Loucy (cell line): ENCODE measurements around the gene ALG8.
"Not testable (repeated sequence)": the region's sequence is repeated elsewhere in the genome, so short reads cannot be mapped to it uniquely, and the experiment has no call there.

Source experiments
- H2AFZ ChIP-seq: fragments of 200-600 bp; sonication (generic); 2 replicates; pipeline ENCODE4 v1.6.0; 2016; ENCODE audit warnings: antibody characterized with exemption, mild to moderate bottlenecking, low read length, moderate library complexity
- H3F3A ChIP-seq: fragments of 200-600 bp; 2 replicates; pipeline ENCODE4 v1.6.0; 2016; ENCODE audit warnings: antibody characterized with exemption, low read depth, mild to moderate bottlenecking
- H3K27me3 ChIP-seq: fragments of 200-600 bp; sonication (generic); 2 replicates; pipeline ENCODE4 v1.6.1; 2014; ENCODE audit warnings: low read length, mild to moderate bottlenecking; ENCODE audit not compliant: insufficient read depth, poor library complexity, severe bottlenecking
- H3K36me3 ChIP-seq: fragments of 200-600 bp; sonication (generic); 2 replicates; pipeline ENCODE4 v1.6.1; 2016; ENCODE audit warnings: low read length; ENCODE audit not compliant: insufficient read depth
- H3K4me1 ChIP-seq: fragments of 200-600 bp; sonication (generic); 2 replicates; pipeline ENCODE4 v1.5.1; 2014; ENCODE audit warnings: low read length, mild to moderate bottlenecking; ENCODE audit not compliant: insufficient read depth, poor library complexity, severe bottlenecking
- H3K4me2 ChIP-seq: fragments of 200-600 bp; sonication (generic); 2 replicates; pipeline ENCODE4 v1.6.0; 2014; ENCODE audit warnings: antibody characterized with exemption, low read length, low read depth, mild to moderate bottlenecking; ENCODE audit not compliant: poor library complexity, severe bottlenecking
- H3K4me3 ChIP-seq: fragments of 200-600 bp; sonication (generic); 2 replicates; pipeline ENCODE4 v1.5.1; 2014; ENCODE audit warnings: low read length, mild to moderate bottlenecking, mixed read lengths; ENCODE audit not compliant: poor library complexity, severe bottlenecking
- H3K79me2 ChIP-seq: fragments of 200-600 bp; sonication (generic); 2 replicates; pipeline ENCODE4 v1.6.1; 2014; ENCODE audit warnings: low read length; ENCODE audit not compliant: insufficient read depth
- H3K9ac ChIP-seq: fragments of 200-600 bp; sonication (generic); 2 replicates; pipeline ENCODE4 v1.6.0; 2014; ENCODE audit warnings: mild to moderate bottlenecking, low read depth, low read length, moderate library complexity; ENCODE audit not compliant: poor library complexity, severe bottlenecking
- H3K9me2 ChIP-seq: fragments of 200-600 bp; sonication (generic); replicated peaks from 2 replicates; pipeline ENCODE4 v1.6.1; 2016; ENCODE audit warnings: low read depth, low read length, mixed read lengths
- H3K9me3 ChIP-seq: fragments of 200-600 bp; sonication (generic); 2 replicates; pipeline ENCODE4 v1.6.1; 2014; ENCODE audit warnings: mild to moderate bottlenecking, antibody characterized with exemption, low read length, low read depth; ENCODE audit not compliant: insufficient read depth
- H4K20me1 ChIP-seq: fragments of 200-600 bp; sonication (generic); 2 replicates; pipeline ENCODE4 v1.6.0; 2014; ENCODE audit warnings: antibody characterized with exemption, low read length, mild to moderate bottlenecking; ENCODE audit not compliant: insufficient read depth, poor library complexity, severe bottlenecking
- EZH2phosphoT487 ChIP-seq: fragments of 200-600 bp; IDR thresholded peaks from 2 replicates; pipeline ENCODE4 v1.6.1; 2018; ENCODE audit warnings: antibody characterized with exemption, mild to moderate bottlenecking, moderate library complexity, borderline replicate concordance
- TF ChIP-seq, protein P1 (sequence below): fragments of 200-600 bp; sonication (generic); conservative IDR thresholded peaks from 2 replicates; pipeline ENCODE4 v1.5.1; 2014; ENCODE audit warnings: mild to moderate bottlenecking, antibody characterized with exemption, low read length

The ALG8 gene

DNA sequence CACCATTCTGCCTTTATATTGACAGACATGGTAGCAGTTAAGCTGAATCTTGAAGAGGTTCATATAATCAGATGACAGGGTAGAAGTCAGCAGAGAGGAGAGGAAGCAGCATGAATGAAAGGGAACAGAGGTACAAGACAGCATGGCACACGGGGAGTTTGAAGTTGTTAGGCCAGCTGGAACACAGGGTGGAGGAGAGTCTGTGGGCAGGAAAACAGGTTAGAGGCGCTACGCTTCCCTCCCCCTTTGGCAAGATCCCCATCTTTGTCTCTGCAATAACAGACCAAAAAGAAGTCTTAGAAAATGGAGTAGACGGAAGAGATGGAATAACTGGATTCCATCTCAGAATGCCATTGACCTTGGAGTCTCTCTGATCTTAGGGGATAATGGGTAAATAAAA is 39.8 kb downstream of the ALG8 start:
- Histone ChIP-seq H3K79me2 (no peaks in the 10 kb centered on the region), H3K9ac (no peak overlapping the region), H3K36me3 (peaks cover 6% of the 10 kb centered on the region; the same call in 1 of the 2 replicates), H3K4me3 (no peak overlapping the region), H3F3A (no peaks in the 10 kb centered on the region), H2AFZ (no peak overlapping the region), H3K4me1 (no peaks in the 10 kb centered on the region), H4K20me1 (no peaks in the 10 kb centered on the region), H3K9me3 (no peaks in the 10 kb centered on the region), H3K4me2 (no peak overlapping the region), H3K27me3 (no peaks in the 10 kb centered on the region), H3K9me2 (no peaks in the 10 kb centered on the region)
- TF ChIP-seq EZH2phosphoT487: no peak
- TF ChIP-seq, protein P1, sequence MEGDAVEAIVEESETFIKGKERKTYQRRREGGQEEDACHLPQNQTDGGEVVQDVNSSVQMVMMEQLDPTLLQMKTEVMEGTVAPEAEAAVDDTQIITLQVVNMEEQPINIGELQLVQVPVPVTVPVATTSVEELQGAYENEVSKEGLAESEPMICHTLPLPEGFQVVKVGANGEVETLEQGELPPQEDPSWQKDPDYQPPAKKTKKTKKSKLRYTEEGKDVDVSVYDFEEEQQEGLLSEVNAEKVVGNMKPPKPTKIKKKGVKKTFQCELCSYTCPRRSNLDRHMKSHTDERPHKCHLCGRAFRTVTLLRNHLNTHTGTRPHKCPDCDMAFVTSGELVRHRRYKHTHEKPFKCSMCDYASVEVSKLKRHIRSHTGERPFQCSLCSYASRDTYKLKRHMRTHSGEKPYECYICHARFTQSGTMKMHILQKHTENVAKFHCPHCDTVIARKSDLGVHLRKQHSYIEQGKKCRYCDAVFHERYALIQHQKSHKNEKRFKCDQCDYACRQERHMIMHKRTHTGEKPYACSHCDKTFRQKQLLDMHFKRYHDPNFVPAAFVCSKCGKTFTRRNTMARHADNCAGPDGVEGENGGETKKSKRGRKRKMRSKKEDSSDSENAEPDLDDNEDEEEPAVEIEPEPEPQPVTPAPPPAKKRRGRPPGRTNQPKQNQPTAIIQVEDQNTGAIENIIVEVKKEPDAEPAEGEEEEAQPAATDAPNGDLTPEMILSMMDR: no peak

DNA sequence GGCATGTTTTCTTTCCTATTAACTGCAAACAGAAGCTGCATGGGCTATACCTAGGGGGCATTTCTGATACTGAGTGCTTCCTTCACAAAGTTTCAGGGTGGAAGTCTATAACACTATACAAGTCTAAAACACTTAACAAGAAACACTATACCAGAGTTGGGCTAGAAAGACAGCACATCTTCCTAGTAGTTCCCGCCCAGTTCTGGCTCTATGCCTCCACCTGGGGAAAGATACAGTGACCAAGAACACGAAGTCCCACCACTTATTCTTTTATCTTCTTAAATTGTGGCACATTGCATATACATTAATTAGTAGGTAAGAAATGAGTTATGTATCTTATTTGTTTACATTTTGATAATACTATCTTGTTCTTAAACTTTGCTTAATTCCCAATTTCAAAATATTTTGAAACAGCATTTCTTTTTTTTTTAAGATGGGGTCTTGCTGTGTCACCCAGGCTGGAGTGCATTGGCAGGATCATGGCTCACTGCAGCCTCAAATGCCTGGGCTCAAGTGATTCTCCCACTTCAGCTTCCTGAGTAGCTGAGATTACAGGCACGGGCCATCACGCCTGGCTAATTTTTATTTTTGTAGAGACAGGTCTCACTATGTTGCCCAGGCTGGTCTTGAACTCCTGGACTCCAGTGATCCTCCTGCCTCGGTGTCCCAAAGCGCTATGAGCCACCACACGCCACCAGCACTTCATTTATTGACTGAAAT is 41.6 kb downstream of the ALG8 start:
- H2AFZ ChIP-seq: no peak overlapping the region
- no peaks in the 10 kb centered on the region for H4K20me1 ChIP-seq
- no peak overlapping the region for H3K4me3 ChIP-seq
- no peaks in the 10 kb centered on the region for H3K9me3 ChIP-seq
- no peaks in the 10 kb centered on the region for H3K4me1 ChIP-seq
- no peak overlapping the region for H3K9ac ChIP-seq
- H3K4me2 ChIP-seq: no peak overlapping the region
- H3F3A ChIP-seq: no peaks in the 10 kb centered on the region
- no peaks in the 10 kb centered on the region for H3K27me3 ChIP-seq
- no peaks in the 10 kb centered on the region for H3K9me2 ChIP-seq
- TF ChIP-seq EZH2phosphoT487: no peak
- TF ChIP-seq, protein P1: no peak
- H3K36me3 ChIP-seq: peaks cover 6% of the 10 kb centered on the region; the same call in 1 of the 2 replicates
- H3K79me2 ChIP-seq: no peaks in the 10 kb centered on the region

DNA sequence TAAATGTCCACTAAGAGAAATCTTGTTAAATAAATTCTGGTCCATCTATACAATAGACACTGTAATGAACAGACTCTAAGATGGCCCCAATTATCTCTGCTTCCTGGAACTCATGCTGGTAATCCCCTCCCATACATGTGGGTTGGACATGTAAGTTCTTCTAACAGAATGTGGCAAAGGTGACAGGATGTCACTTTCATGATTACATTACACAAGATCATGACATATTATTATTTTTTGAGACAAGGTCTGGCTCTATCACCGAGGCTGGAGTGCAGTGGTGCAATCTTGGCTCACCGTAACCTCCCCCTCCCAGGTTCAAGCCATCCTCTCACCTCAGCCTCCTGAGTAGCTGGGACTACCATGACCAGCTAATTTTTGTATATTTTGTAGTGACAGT is 45.2 kb downstream of the ALG8 start:
- Histone ChIP-seq H3K4me1 (no peaks in the 10 kb centered on the region), H3K9ac (no peak overlapping the region), H3K4me3 (no peak overlapping the region), H2AFZ (no peak overlapping the region), H3K79me2 (no peaks in the 10 kb centered on the region), H3K9me2 (no peaks in the 10 kb centered on the region), H3K9me3 (no peaks in the 10 kb centered on the region), H3K27me3 (no peaks in the 10 kb centered on the region), H3K36me3 (peaks cover 2% of the 10 kb centered on the region; the same call in 1 of the 2 replicates), H3K4me2 (no peak overlapping the region), H3F3A (no peaks in the 10 kb centered on the region), H4K20me1 (no peaks in the 10 kb centered on the region)
- TF ChIP-seq, protein P1: no peak
- no peak for TF ChIP-seq EZH2phosphoT487

DNA sequence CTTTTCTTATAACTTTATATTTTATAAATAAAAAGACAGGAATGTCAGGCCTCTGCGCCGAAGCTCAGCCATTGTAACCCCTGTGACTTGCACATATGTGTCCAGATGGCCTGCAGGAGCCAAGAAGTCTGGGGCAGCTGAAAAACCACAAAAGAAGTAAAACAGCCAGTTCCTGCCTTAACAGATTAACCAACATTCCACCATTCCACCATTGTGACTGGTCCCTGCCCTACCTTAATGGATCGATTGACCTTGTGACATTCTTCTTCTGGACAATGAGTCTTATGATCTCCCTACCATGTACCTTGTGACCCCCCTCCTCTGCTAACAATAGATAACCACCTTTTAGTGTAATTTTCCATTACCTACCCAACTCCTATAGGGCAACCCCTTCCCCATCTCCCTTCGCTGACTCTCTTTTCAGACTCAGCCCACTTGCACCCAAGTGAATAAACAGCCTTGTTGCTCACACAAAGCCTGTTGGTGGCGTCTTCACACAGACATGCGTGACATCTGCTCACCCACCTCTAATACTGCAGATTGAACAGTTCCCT is 52.8 kb downstream of the ALG8 start:
- H3K4me3 ChIP-seq, H3K79me2 ChIP-seq, H3K4me1 ChIP-seq, H3K4me2 ChIP-seq, H3K27me3 ChIP-seq, H3K9ac ChIP-seq, H2AFZ ChIP-seq, H3F3A ChIP-seq, H3K9me2 ChIP-seq, H3K9me3 ChIP-seq, H4K20me1 ChIP-seq, H3K36me3 ChIP-seq: not testable (repeated sequence)
